ENCODE results near the gene GIN1.

GIN1 gene

GRCh38 chr5:103132684-103133083, 12.7 kb upstream of the GIN1 start:
- H3K9me2 ChIP-seq (replicated peaks; ENCODE audit: insufficient read depth, low read length): no peaks in the 10 kb centered on the region
- H3F3A ChIP-seq (ENCODE audit: insufficient read depth): peaks cover 10% of the 10 kb centered on the region; the same call in 1 of the 2 replicates
- TF ChIP-seq, protein P1, sequence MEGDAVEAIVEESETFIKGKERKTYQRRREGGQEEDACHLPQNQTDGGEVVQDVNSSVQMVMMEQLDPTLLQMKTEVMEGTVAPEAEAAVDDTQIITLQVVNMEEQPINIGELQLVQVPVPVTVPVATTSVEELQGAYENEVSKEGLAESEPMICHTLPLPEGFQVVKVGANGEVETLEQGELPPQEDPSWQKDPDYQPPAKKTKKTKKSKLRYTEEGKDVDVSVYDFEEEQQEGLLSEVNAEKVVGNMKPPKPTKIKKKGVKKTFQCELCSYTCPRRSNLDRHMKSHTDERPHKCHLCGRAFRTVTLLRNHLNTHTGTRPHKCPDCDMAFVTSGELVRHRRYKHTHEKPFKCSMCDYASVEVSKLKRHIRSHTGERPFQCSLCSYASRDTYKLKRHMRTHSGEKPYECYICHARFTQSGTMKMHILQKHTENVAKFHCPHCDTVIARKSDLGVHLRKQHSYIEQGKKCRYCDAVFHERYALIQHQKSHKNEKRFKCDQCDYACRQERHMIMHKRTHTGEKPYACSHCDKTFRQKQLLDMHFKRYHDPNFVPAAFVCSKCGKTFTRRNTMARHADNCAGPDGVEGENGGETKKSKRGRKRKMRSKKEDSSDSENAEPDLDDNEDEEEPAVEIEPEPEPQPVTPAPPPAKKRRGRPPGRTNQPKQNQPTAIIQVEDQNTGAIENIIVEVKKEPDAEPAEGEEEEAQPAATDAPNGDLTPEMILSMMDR (IDR thresholded peaks at IDR 0.05; ENCODE audit: insufficient read depth, low read length, poor library complexity, severe bottlenecking): no peak
- TF ChIP-seq EZH2phosphoT487 (conservative IDR thresholded peaks at IDR 0.05; ENCODE audit: low read length): no peak
- H3K79me2 ChIP-seq (ENCODE audit: insufficient read depth, low read length): peaks cover 36% of the 10 kb centered on the region
- H4K20me1 ChIP-seq (ENCODE audit: low read depth, low read length): peaks cover 9% of the 10 kb centered on the region; the same call in 1 of the 2 replicates
- H3K9ac ChIP-seq (ENCODE audit: low read length): no peak overlapping the region
- no peak overlapping the region for H3K4me3 ChIP-seq (ENCODE audit: insufficient read depth, low read length, poor library complexity, severe bottlenecking)
- H3K27me3 ChIP-seq (ENCODE audit: low read length): no peaks in the 10 kb centered on the region
- peaks cover 13% of the 10 kb centered on the region for H3K36me3 ChIP-seq (ENCODE audit: low read length)
- H3K4me2 ChIP-seq (ENCODE audit: low read depth, low read length, poor library complexity, severe bottlenecking): no peak overlapping the region
- H2AFZ ChIP-seq (ENCODE audit: low read depth, low read length, severe bottlenecking): no peak overlapping the region
- no peaks in the 10 kb centered on the region for H3K9me3 ChIP-seq (ENCODE audit: insufficient read depth, low read length)
- no peak overlapping the region for H3K27ac ChIP-seq (ENCODE audit: low read depth, low read length)

DNA sequence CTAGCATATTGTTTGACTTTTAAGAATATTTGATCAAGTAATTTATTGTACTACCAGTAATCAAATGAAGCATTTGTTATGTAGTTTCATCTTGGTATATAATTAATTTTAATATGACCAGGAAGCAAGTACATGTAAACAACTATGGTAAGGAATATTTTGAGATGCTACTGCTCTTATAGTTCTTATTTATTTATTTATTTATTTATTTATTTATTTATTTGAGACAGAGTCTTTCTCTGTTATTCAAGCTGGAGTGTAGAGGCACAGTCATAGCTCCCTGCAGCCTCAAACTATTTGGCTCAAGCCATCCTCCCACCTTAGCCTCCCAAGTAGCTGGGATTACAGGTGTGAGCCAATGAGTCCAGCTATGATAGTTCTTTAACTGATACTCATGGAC, 8.3 kb upstream of the GIN1 start:
- peaks cover 78% of the 10 kb centered on the region for H3K79me2 ChIP-seq (ENCODE audit: insufficient read depth, low read length)

DNA sequence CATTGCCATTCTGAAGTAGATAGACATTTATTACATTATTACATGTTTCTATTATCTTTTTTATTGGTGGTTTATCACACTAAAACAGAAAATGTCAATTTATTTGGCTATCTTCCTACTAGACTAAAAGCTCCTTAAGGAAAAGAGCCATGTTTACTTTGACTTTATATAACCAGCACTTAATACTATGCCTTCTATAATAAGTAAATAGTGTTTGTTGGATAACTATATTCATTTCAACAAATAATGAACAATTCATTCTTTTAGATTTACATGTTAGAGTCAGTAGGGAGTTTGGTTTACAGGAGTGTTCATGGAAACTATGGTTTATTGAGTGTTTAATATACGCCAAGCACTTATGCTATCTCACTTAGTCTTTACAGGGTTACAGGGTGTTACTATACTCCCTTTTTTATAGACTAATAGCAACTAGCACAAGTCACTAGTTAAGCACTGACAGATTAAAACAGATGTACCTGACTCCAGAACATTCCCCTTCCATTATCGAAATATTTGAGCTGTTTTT, 7.4 kb upstream of the GIN1 start:
- Histone ChIP-seq H3K4me3 (ENCODE audit: insufficient read depth, low read length, poor library complexity, severe bottlenecking) (no peak overlapping the region), H3K4me2 (ENCODE audit: low read depth, low read length, poor library complexity, severe bottlenecking) (no peak overlapping the region), H3K9ac (ENCODE audit: low read length) (no peak overlapping the region), H3K9me3 (ENCODE audit: insufficient read depth, low read length) (no peaks in the 10 kb centered on the region), H3K79me2 (ENCODE audit: insufficient read depth, low read length) (peaks cover 86% of the 10 kb centered on the region), H3K27ac (ENCODE audit: low read depth, low read length) (no peak overlapping the region), H4K20me1 (ENCODE audit: low read depth, low read length) (peaks cover 9% of the 10 kb centered on the region; the same call in 1 of the 2 replicates), H3K9me2 (replicated peaks; ENCODE audit: insufficient read depth, low read length) (no peaks in the 10 kb centered on the region), H3K36me3 (ENCODE audit: low read length) (peaks cover 2% of the 10 kb centered on the region; the same call in 1 of the 2 replicates), H3K27me3 (ENCODE audit: low read length) (no peaks in the 10 kb centered on the region), H2AFZ (ENCODE audit: low read depth, low read length, severe bottlenecking) (no peak overlapping the region), H3F3A (ENCODE audit: insufficient read depth) (0 out of 2 replicates have a peak, but pooled peaks cover 3% of the 10 kb centered on the region)
- TF ChIP-seq EZH2phosphoT487 (conservative IDR thresholded peaks at IDR 0.05; ENCODE audit: low read length): no peak
- TF ChIP-seq, protein P1 (IDR thresholded peaks at IDR 0.05; ENCODE audit: insufficient read depth, low read length, poor library complexity, severe bottlenecking): no peak

More for the DNA sequence above, 8.3 kb upstream of the GIN1 start:
- H3K4me3 ChIP-seq (ENCODE audit: insufficient read depth, low read length, poor library complexity, severe bottlenecking): no peak overlapping the region
- H3K27ac ChIP-seq (ENCODE audit: low read depth, low read length): no peak overlapping the region
- H3K36me3 ChIP-seq (ENCODE audit: low read length): peaks cover 2% of the 10 kb centered on the region; the same call in 1 of the 2 replicates
- H3F3A ChIP-seq (ENCODE audit: insufficient read depth): peaks cover 3% of the 10 kb centered on the region; the same call in 1 of the 2 replicates
- no peak overlapping the region for H3K9ac ChIP-seq (ENCODE audit: low read length)
- TF ChIP-seq EZH2phosphoT487 (conservative IDR thresholded peaks at IDR 0.05; ENCODE audit: low read length): no peak
- TF ChIP-seq, protein P1 (IDR thresholded peaks at IDR 0.05; ENCODE audit: insufficient read depth, low read length, poor library complexity, severe bottlenecking): no peak
- no peak overlapping the region for H2AFZ ChIP-seq (ENCODE audit: low read depth, low read length, severe bottlenecking)
- no peaks in the 10 kb centered on the region for H3K9me2 ChIP-seq (replicated peaks; ENCODE audit: insufficient read depth, low read length)
- H3K27me3 ChIP-seq (ENCODE audit: low read length): no peaks in the 10 kb centered on the region
- no peaks in the 10 kb centered on the region for H3K9me3 ChIP-seq (ENCODE audit: insufficient read depth, low read length)
- H4K20me1 ChIP-seq (ENCODE audit: low read depth, low read length): peaks cover 9% of the 10 kb centered on the region; the same call in 1 of the 2 replicates
- no peak overlapping the region for H3K4me2 ChIP-seq (ENCODE audit: low read depth, low read length, poor library complexity, severe bottlenecking)
